ENCODE measurements around the gene MFAP4.

MFAP4 gene

DNA sequence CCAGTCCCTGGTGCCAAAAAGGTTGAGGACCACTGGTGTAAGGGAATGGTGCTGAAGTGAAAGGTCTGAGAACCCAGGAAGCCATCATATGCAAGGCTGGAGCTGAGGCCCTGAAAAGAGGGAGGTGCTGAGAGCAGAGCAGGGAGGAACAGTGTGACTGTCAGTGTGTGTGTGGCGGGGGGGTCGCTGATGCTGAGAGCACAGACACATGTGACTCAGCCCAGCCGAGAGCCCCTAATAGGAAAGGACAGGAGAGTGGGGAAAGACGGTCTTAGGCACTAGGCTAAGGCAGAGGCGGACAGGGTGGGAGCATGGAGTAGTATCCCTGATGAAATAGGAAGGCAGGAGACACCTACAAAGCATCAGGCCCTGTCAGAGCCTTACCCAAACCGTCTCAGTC is 25.7 kb downstream of the MFAP4 start:
- no peak overlapping the region for H3K4me3 ChIP-seq (replicated peaks; ENCODE audit: insufficient read depth, low read length)
- no peak overlapping the region for H3K27ac ChIP-seq (replicated peaks)
- DNase-seq (ENCODE audit: low read depth in 1 of 2, low spot score in 1 of 2) = no peak
- TF ChIP-seq GABPA (IDR thresholded peaks at IDR 0.05; ENCODE audit: low read depth) (no peak), SPI1 (IDR thresholded peaks at IDR 0.05; ENCODE audit: borderline replicate concordance, low read depth) (no peak), POLR2AphosphoS5 (IDR thresholded peaks at IDR 0.05; ENCODE audit: low read depth) (no peak)
- TF ChIP-seq, protein P1, sequence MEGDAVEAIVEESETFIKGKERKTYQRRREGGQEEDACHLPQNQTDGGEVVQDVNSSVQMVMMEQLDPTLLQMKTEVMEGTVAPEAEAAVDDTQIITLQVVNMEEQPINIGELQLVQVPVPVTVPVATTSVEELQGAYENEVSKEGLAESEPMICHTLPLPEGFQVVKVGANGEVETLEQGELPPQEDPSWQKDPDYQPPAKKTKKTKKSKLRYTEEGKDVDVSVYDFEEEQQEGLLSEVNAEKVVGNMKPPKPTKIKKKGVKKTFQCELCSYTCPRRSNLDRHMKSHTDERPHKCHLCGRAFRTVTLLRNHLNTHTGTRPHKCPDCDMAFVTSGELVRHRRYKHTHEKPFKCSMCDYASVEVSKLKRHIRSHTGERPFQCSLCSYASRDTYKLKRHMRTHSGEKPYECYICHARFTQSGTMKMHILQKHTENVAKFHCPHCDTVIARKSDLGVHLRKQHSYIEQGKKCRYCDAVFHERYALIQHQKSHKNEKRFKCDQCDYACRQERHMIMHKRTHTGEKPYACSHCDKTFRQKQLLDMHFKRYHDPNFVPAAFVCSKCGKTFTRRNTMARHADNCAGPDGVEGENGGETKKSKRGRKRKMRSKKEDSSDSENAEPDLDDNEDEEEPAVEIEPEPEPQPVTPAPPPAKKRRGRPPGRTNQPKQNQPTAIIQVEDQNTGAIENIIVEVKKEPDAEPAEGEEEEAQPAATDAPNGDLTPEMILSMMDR (IDR thresholded peaks at IDR 0.05; ENCODE audit: insufficient read depth, low read length) = no peak
- TF ChIP-seq, protein P2, sequence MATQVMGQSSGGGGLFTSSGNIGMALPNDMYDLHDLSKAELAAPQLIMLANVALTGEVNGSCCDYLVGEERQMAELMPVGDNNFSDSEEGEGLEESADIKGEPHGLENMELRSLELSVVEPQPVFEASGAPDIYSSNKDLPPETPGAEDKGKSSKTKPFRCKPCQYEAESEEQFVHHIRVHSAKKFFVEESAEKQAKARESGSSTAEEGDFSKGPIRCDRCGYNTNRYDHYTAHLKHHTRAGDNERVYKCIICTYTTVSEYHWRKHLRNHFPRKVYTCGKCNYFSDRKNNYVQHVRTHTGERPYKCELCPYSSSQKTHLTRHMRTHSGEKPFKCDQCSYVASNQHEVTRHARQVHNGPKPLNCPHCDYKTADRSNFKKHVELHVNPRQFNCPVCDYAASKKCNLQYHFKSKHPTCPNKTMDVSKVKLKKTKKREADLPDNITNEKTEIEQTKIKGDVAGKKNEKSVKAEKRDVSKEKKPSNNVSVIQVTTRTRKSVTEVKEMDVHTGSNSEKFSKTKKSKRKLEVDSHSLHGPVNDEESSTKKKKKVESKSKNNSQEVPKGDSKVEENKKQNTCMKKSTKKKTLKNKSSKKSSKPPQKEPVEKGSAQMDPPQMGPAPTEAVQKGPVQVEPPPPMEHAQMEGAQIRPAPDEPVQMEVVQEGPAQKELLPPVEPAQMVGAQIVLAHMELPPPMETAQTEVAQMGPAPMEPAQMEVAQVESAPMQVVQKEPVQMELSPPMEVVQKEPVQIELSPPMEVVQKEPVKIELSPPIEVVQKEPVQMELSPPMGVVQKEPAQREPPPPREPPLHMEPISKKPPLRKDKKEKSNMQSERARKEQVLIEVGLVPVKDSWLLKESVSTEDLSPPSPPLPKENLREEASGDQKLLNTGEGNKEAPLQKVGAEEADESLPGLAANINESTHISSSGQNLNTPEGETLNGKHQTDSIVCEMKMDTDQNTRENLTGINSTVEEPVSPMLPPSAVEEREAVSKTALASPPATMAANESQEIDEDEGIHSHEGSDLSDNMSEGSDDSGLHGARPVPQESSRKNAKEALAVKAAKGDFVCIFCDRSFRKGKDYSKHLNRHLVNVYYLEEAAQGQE (IDR thresholded peaks at IDR 0.05; ENCODE audit: insufficient replicate concordance, low read depth) = no peak
- H3K27me3 ChIP-seq (ENCODE audit: insufficient read depth, poor library complexity, severe bottlenecking) = no peaks in the 10 kb centered on the region

DNA sequence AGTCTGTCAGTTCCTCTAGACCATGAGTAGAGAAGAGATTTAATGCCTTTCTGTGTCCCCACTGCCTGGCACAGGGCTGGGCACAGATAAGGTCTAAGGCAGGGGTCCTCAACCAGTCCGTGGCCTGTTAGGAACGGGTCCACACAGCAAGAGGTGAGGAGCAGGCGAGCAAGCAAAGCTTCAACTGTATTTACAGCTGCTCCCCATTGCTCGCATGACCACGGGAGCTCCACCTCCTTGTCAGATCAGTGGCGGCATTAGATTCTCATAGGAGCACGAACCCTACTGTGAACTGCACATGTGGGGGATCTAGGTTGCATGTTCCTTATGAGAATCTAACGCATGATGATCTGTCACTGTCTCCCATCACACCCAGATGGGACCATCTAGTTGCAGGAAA is 26.2 kb downstream of the MFAP4 start:
- Histone ChIP-seq H3K27me3 (ENCODE audit: insufficient read depth, poor library complexity, severe bottlenecking) (no peaks in the 10 kb centered on the region), H3K27ac (replicated peaks) (no peak overlapping the region), H3K4me3 (replicated peaks; ENCODE audit: insufficient read depth, low read length) (no peak overlapping the region)
- TF ChIP-seq POLR2AphosphoS5 (IDR thresholded peaks at IDR 0.05; ENCODE audit: low read depth) (no peak), SPI1 (IDR thresholded peaks at IDR 0.05; ENCODE audit: borderline replicate concordance, low read depth) (no peak), GABPA (IDR thresholded peaks at IDR 0.05; ENCODE audit: low read depth) (no peak)
- TF ChIP-seq, protein P1 (IDR thresholded peaks at IDR 0.05; ENCODE audit: insufficient read depth, low read length) = no peak
- TF ChIP-seq, protein P2 (IDR thresholded peaks at IDR 0.05; ENCODE audit: insufficient replicate concordance, low read depth) = no peak
- DNase-seq (ENCODE audit: low read depth in 1 of 2, low spot score in 1 of 2) = no peak

DNA sequence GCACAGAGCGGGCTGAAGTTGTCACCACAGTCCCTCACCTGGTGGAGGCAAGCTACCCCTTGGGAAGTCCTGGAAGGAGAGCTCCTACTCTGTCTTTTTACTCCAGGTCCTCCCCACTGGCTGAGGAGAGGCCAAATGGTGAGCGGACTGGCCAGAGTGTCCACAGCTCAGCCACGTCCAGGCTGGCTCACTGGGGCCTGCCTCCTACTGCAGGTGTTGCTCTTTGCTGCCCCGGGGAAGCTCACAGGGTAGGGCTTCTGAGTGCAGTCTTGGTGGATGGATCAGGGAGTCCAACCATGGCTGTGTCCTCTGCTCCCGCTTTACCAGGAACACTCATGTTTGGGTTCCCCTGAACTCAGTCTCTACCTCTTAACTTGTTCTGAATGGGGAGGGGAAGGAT is 27.1 kb downstream of the MFAP4 start:
- Histone ChIP-seq H3K4me3 (replicated peaks; ENCODE audit: insufficient read depth, low read length) (no peak overlapping the region), H3K27me3 (ENCODE audit: insufficient read depth, poor library complexity, severe bottlenecking) (no peaks in the 10 kb centered on the region), H3K27ac (replicated peaks) (no peak overlapping the region)
- no peak for TF ChIP-seq POLR2AphosphoS5 (IDR thresholded peaks at IDR 0.05; ENCODE audit: low read depth)
- TF ChIP-seq SPI1 (IDR thresholded peaks at IDR 0.05; ENCODE audit: borderline replicate concordance, low read depth) = no peak
- TF ChIP-seq GABPA (IDR thresholded peaks at IDR 0.05; ENCODE audit: low read depth) = no peak
- TF ChIP-seq, protein P1 (IDR thresholded peaks at IDR 0.05; ENCODE audit: insufficient read depth, low read length) = no peak
- TF ChIP-seq, protein P2 (IDR thresholded peaks at IDR 0.05; ENCODE audit: insufficient replicate concordance, low read depth) = no peak
- DNase-seq (ENCODE audit: low read depth in 1 of 2, low spot score in 1 of 2) = no peak
